Endothelial cell of umbilical vein (primary cell): ENCODE results near the gene TSPAN18. TPM values are rescaled to one million over a fixed set of nuclear protein-coding genes. Genes with fewer than 3 reads are reported as not detected.
A peak's percentile ranks its signal among the peaks of the same experiment; 100 is the strongest.

Experiments used
- BruUV-seq: library from RNA; stranded (reverse); fragments of 400-500 nt; replicated peaks from 2 replicates; lab custom pipeline; 2021; lab: Mats Ljungman, UMichigan
- CTCF ChIA-PET: fragments of 300-600, 350-600 bp; sonication (Branson Sonifier 250); formaldehyde crosslinking; loops from one replicate; lab custom pipeline; 2021; ENCODE audit warnings: antibody characterized with exemption, inconsistent platforms; lab: Charles Lee
- POLR2A ChIA-PET: fragments of 300-600, 350-600 bp; sonication (Branson Sonifier 250); formaldehyde crosslinking; loops from one replicate; lab custom pipeline; 2021; ENCODE audit warnings: antibody characterized with exemption, inconsistent platforms; lab: Charles Lee
- DNase-seq: peaks from one replicate; pipeline ENCODE4 v3.0.0-alpha.2; 2011; ENCODE audit warnings: low read depth, low spot score
- FAIRE-seq: peaks from 2 replicates; lab custom pipeline; 2011; peaks lifted over from hg19 to GRCh38; lab: Jason Lieb, UNC
- H2AFZ ChIP-seq: 2 replicates; pipeline ENCODE4 v1.6.0; 2012; ENCODE audit warnings: low read depth, low read length, control low read depth, inconsistent platforms
- H3K27ac ChIP-seq: 2 replicates; pipeline ENCODE4 v1.5.1; 2011; ENCODE audit warnings: low read depth, mild to moderate bottlenecking, control low read depth, low read length, moderate library complexity; ENCODE audit not compliant: insufficient read depth
- H3K27me3 ChIP-seq, 2 experiments: 2 replicates each; pipeline versions ENCODE4 v1.6.0 to v1.6.1; 2011; ENCODE audit warnings: low read length in 2 of 2, mixed read lengths in 1 of 2; ENCODE audit not compliant: control insufficient read depth in 2 of 2, insufficient read depth in 2 of 2
- H3K36me3 ChIP-seq, 2 experiments: 2 replicates in 1 of 2; 3 replicates in 1 of 2; pipeline ENCODE4 v1.5.1; 2011; ENCODE audit warnings: low read length in 2 of 2, mild to moderate bottlenecking in 1 of 2, moderate library complexity in 1 of 2; ENCODE audit not compliant: control insufficient read depth in 2 of 2, insufficient read depth in 2 of 2; ENCODE audit errors: extremely low read depth in 1 of 2
- H3K4me1 ChIP-seq: 3 replicates; pipeline ENCODE4 v1.5.1; 2011; ENCODE audit warnings: mild to moderate bottlenecking, low read length; ENCODE audit not compliant: control insufficient read depth, insufficient read depth; ENCODE audit errors: extremely low read depth
- H3K4me2 ChIP-seq: 2 replicates; pipeline ENCODE4 v1.6.1; 2011; ENCODE audit warnings: low read length, control low read depth, mixed read lengths; ENCODE audit not compliant: insufficient read depth
- H3K4me3 ChIP-seq, 3 experiments: fragments of 200-600 bp in 1 of 3; sonication (generic), shearing (Covaris generic) in 1 of 3; replicated peaks in 1 of 3; 2 replicates each; pipeline ENCODE4 v1.5.1; 2011 to 2016; ENCODE audit warnings: control low read depth in 3 of 3, low read length in 3 of 3, mild to moderate bottlenecking in 2 of 3, inconsistent platforms in 1 of 3, low read depth in 1 of 3, moderate library complexity in 1 of 3; ENCODE audit not compliant: insufficient read depth in 1 of 3
- H3K79me2 ChIP-seq: 2 replicates; pipeline ENCODE4 v1.6.0; 2012; ENCODE audit warnings: low read length, inconsistent platforms; ENCODE audit not compliant: control insufficient read depth, insufficient read depth
- H3K9ac ChIP-seq: replicated peaks from 2 replicates; pipeline ENCODE3; 2011; ENCODE audit warnings: low read length, control low read depth; ENCODE audit not compliant: insufficient read depth; ENCODE audit errors: extremely low read depth
- H3K9me1 ChIP-seq: replicated peaks from 3 replicates; pipeline ENCODE4 v1.6.0; 2011; ENCODE audit warnings: mild to moderate bottlenecking, low read length; ENCODE audit not compliant: control insufficient read depth, insufficient read depth; ENCODE audit errors: extremely low read depth
- H3K9me3 ChIP-seq: replicated peaks from 2 replicates; pipeline ENCODE4 v1.5.1; 2012; ENCODE audit warnings: low read length, inconsistent platforms; ENCODE audit not compliant: control insufficient read depth, insufficient read depth
- H4K20me1 ChIP-seq: replicated peaks from 2 replicates; pipeline ENCODE3; 2011; ENCODE audit warnings: mild to moderate bottlenecking, low read length; ENCODE audit not compliant: control insufficient read depth, insufficient read depth; ENCODE audit errors: extremely low read depth
- FOS ChIP-seq: IDR thresholded peaks from 2 replicates; pipeline ENCODE4 v1.6.1; 2011; ENCODE audit warnings: mild to moderate bottlenecking, low read length, moderate library complexity, borderline replicate concordance; ENCODE audit not compliant: insufficient read depth
- GATA2 ChIP-seq: IDR thresholded peaks from 2 replicates; pipeline ENCODE4 v1.7.0; 2011; ENCODE audit warnings: low read depth, mild to moderate bottlenecking, moderate library complexity, mixed read lengths, low read length; ENCODE audit not compliant: insufficient read length, insufficient read depth
- JUN ChIP-seq: IDR thresholded peaks from 2 replicates; pipeline ENCODE4 v1.6.1; 2011; ENCODE audit warnings: borderline replicate concordance, low read depth; ENCODE audit not compliant: insufficient read length, insufficient read depth
- POLR2A ChIP-seq: IDR thresholded peaks from 2 replicates; pipeline ENCODE4 v1.6.1; 2012; ENCODE audit warnings: low read depth, mild to moderate bottlenecking, control low read depth, low read length
- POLR2AphosphoS5 ChIP-seq: IDR thresholded peaks from 2 replicates; pipeline ENCODE4 v1.6.1; 2012; ENCODE audit warnings: low read depth, mild to moderate bottlenecking, control low read depth, low read length, moderate library complexity; ENCODE audit not compliant: insufficient read depth
- dilution Hi-C: fragments of 300-500 bp; cut with MboI; formaldehyde crosslinking; loops from one replicate; pipeline ENCODE4 v1.15.0; 2019; ENCODE audit warnings: low sequenced_read_pairs; ENCODE audit not compliant: extremely low pct_ligation_motif_present
- intact Hi-C: fragments of 100-400 bp; cut with micrococcal nuclease; formaldehyde crosslinking; loops from one replicate; pipeline ENCODE4 v1.10.0; 2022
- polyA plus RNA-seq, 4 experiments: library from polyadenylated mRNA; depleted of rRNA in 3 of 4; stranded (reverse) in 3 of 4; unstranded in 1 of 4; fragments of >200 nt; gene quantifications; 2 replicates each; pipeline versions ENCODE4 v1.2.1 to v1.2.3, GENCODE V29; 2011 to 2012; ENCODE audit warnings: missing spikeins in 1 of 4
- total RNA-seq: library from RNA; stranded (reverse); gene quantifications from 2 replicates; pipeline ENCODE4 v1.2.3, GENCODE V29; 2021
- TF ChIP-seq, protein P1 (sequence below): IDR thresholded peaks from 2 replicates; pipeline ENCODE4 v1.6.1; 2011; ENCODE audit not compliant: insufficient read depth, insufficient read length

TSPAN18 gene
- total and polyA plus RNA-seq, 2 donors (not counting 3 experiments of a cell fraction or from before 2014, with no cell fraction given): 32.2 to 118 TPM

DNA sequence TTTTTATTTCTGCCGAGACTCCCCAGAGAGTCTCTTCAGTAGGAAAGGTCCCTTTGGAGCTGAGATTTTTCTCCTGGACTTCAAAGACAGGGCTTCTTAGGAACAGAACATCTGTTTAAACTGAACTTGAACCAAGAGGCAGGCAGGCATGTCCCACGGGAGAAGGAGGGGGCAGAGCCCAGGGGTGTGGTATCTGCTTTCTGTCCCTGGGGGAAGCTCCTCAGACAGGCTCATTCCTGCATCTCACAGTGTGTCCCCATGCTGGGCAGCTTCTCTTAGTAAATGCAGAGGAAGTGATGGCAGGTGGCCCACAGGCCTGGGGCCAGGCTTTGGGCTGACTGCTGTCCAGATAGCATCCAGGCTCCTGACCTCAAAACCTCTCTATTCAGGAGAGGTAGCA is 47.3 kb downstream of the TSPAN18 start:
- H3K4me3 ChIP-seq: no peak overlapping the region
- H3K27ac ChIP-seq: peak overlapping the region; percentile 58
- no peak overlapping the region for H2AFZ ChIP-seq
- no peak overlapping the region for H3K9ac ChIP-seq
- no peaks in the 10 kb centered on the region for H3K79me2 ChIP-seq
- no peak for TF ChIP-seq POLR2A
- TF ChIP-seq JUN: no peak
- TF ChIP-seq POLR2AphosphoS5: no peak
- TF ChIP-seq GATA2: no peak
- no peak for TF ChIP-seq FOS
- no peaks in the 10 kb centered on the region for H3K27me3 ChIP-seq
- DNase-seq (peak; percentile 39), FAIRE-seq (no peak)
- no peaks in the 10 kb centered on the region for H3K9me1 ChIP-seq
- dilution Hi-C loops: no loop called here
- intact Hi-C loops: loop anchor here (1.0 to 2.0 kb wide), 3 partner anchors 46 to 209 kb away; partner anchors contain the start of gene CD82
- H4K20me1 ChIP-seq: no peaks in the 10 kb centered on the region
- ChIA-PET CTCF (interaction anchor here (0.7 to 5.0 kb wide), 28 partner anchors 8 to 167 kb away, joined by 3 to 34 read pairs (median 6); no protein-coding TSS in a partner anchor), POLR2A (interaction anchor here (1.5 kb wide), 1 partner anchor 13 kb away, joined by 4 read pairs; no protein-coding TSS in a partner anchor)
- BruUV-seq: no TSS peak
- no peaks in the 10 kb centered on the region for H3K9me3 ChIP-seq
- peaks cover 21% of the 10 kb centered on the region for H3K4me1 ChIP-seq
- no peaks in the 10 kb centered on the region for H3K36me3 ChIP-seq
- H3K4me2 ChIP-seq: peak overlapping the region; percentile 25

DNA sequence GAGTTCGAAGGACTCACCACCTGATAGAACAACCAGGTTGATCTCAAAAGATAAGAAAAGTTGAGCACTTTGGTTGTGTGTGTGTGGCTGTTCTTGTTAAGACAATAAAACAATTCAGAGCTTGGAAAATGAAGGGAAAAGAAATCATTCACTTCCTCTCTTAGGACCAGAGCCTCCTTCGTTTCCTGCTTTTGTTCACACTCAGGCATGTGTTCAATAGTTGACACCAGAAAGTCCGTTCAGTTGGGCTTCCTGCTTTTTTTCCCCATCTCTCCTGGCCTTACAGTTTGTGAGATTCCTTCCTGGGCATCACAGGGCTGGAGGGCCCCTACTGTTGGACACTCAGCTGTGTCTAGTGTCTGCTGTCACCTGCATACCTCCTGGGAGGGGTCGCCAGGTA is 48.0 kb downstream of the TSPAN18 start:
- TF ChIP-seq, protein P1, sequence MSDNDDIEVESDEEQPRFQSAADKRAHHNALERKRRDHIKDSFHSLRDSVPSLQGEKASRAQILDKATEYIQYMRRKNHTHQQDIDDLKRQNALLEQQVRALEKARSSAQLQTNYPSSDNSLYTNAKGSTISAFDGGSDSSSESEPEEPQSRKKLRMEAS: no peak
- TF ChIP-seq GATA2 (peak; percentile 78), JUN (peak; percentile 20)
- Histone ChIP-seq H3K79me2 (no peaks in the 10 kb centered on the region), H3K4me1 (peaks cover 21% of the 10 kb centered on the region), H3K36me3 (peaks cover 0 to 2% of the 10 kb centered on the region in 2 experiments), H3K27me3 (no peaks in the 10 kb centered on the region), H3K9me1 (no peaks in the 10 kb centered on the region), H2AFZ (no peak overlapping the region), H3K4me2 (peak overlapping the region; percentile 25), H3K4me3 (no peak overlapping the region), H3K27ac (peak overlapping the region; percentile 58), H4K20me1 (no peaks in the 10 kb centered on the region), H3K9me3 (no peaks in the 10 kb centered on the region), H3K9ac (no peak overlapping the region)
- no TSS peak for BruUV-seq
- POLR2A ChIA-PET: interaction anchor here (1.5 kb wide), 1 partner anchor 14 kb away, joined by 4 read pairs; no protein-coding TSS in a partner anchor
- DNase-seq (peak; percentile 82), FAIRE-seq (peak; percentile 93)
- dilution Hi-C loops (no loop called here), intact Hi-C loops (loop anchor here (1.0 to 2.0 kb wide), 7 partner anchors 8 to 209 kb away; partner anchors contain the start of gene CD82)
- CTCF ChIA-PET: interaction anchor here (0.7 to 5.0 kb wide), 33 partner anchors 8 to 997 kb away, joined by 3 to 34 read pairs (median 5); no protein-coding TSS in a partner anchor
